Measurements from ENCODE around the gene PCDHGB1. TPM values are rescaled to one million over a fixed set of nuclear protein-coding genes. Genes with fewer than 3 reads are reported as not detected.
A peak's percentile ranks its signal among the peaks of the same experiment; 100 is the strongest.
"Not testable (repeated sequence)": the region's sequence is repeated elsewhere in the genome, so short reads cannot be mapped to it uniquely, and the experiment has no call there.

PCDHGB1 gene
- total RNA-seq, 4 donors from 2014 or later = 2.0 to 9.5 (median 4.2) TPM

GRCh38 chr5:141373673-141374317 lies 23.9 kb downstream of the PCDHGB1 start, which contains the start of gene PCDHGA6:
TSS of gene PCDHGA6 (plus strand) at chr5:141373891. CDS start at chr5:141374084, 193 bp downstream.
- WGBS, 2 donors (ENCODE audit: low coverage in 1 of 2) = 6 to 8% methylated on average over 9 to 15 of the region's 27 CpGs
- Histone ChIP-seq H3K27me3 (peaks cover 10% of the 10 kb centered on the region), H3K27ac (peak within 1 kb of the TSS in 1 of 4 donors; percentile 12), H3K4me1 (no peaks in the 10 kb centered on the region), H3K36me3 (peaks cover 0 to 3% of the 10 kb centered on the region in 2 donors), H3K4me3 (peak within 1 kb of the TSS in 1 of 2 donors; percentile 32), H3K9me3 (peaks cover 3 to 100% (median 6%) of the 10 kb centered on the region in 3 donors)
- TF ChIP-seq POLR2A (IDR thresholded peaks at IDR 0.05) (no peak), CTCF (IDR thresholded peaks at IDR 0.05) (peak in 3 of 4 experiments; percentile 15 to 40 (median 33))
- ATAC-seq = no peak

GRCh38 chr5:141374627-141375026 lies 24.7 kb downstream of the PCDHGB1 start:
- ATAC-seq = no peak
- no peak overlapping the region for H3K4me3 ChIP-seq
- no peak overlapping the region for H3K27ac ChIP-seq
- peaks cover 10% of the 10 kb centered on the region for H3K27me3 ChIP-seq
- peaks cover 0 to 3% of the 10 kb centered on the region in 2 donors for H3K36me3 ChIP-seq
- peaks cover 3 to 100% (median 6%) of the 10 kb centered on the region in 3 donors for H3K9me3 ChIP-seq
- 53 to 58% methylated on average over 3 to 6 of the region's 14 CpGs for WGBS, 2 donors (ENCODE audit: low coverage in 1 of 2)
- H3K4me1 ChIP-seq = no peaks in the 10 kb centered on the region
- TF ChIP-seq EP300 (IDR thresholded peaks at IDR 0.05) (no peak), POLR2A (IDR thresholded peaks at IDR 0.05) (no peak), CTCF (IDR thresholded peaks at IDR 0.05) (no peak), POLR2AphosphoS5 (IDR thresholded peaks at IDR 0.05) (no peak)

GRCh38 chr5:141375444-141376155 lies 25.7 kb downstream of the PCDHGB1 start:
- H3K4me3 ChIP-seq, H3K4me1 ChIP-seq, H3K27ac ChIP-seq, H3K27me3 ChIP-seq, H3K36me3 ChIP-seq, ATAC-seq: not testable (repeated sequence)
- H3K9me3 ChIP-seq = peaks cover 3 to 98% (median 6%) of the 10 kb centered on the region in 3 donors
- 35% methylated on average over 14 of the region's 48 CpGs; no CpG with 5 or more reads in 1 of the 2 donors for whole genome bisulfite sequencing, 2 donors (ENCODE audit: low coverage in 1 of 2)

GRCh38 chr5:141382469-141383294 lies 32.8 kb downstream of the PCDHGB1 start, which contains the start of gene PCDHGA7:
TSS of gene PCDHGA7 (plus strand) at chr5:141382742. CDS start at chr5:141382900, 158 bp downstream.
- Histone ChIP-seq H3K27me3 (no peaks in the 10 kb centered on the region), H3K36me3 (peaks cover 0 to 9% of the 10 kb centered on the region in 2 donors), H3K9me3 (peaks cover 2 to 98% (median 6%) of the 10 kb centered on the region in 3 donors), H3K27ac (no peak within 1 kb of the TSS), H3K4me3 (peak within 1 kb of the TSS in 1 of 2 donors; percentile 21), H3K4me1 (no peaks in the 10 kb centered on the region)
- 13 to 28% methylated on average over 14 to 23 of the region's 37 CpGs for WGBS, 2 donors (ENCODE audit: low coverage in 1 of 2)
- ATAC-seq = no peak
- TF ChIP-seq POLR2AphosphoS5 (IDR thresholded peaks at IDR 0.05) (no peak), CTCF (IDR thresholded peaks at IDR 0.05) (no peak), POLR2A (IDR thresholded peaks at IDR 0.05) (no peak), EP300 (IDR thresholded peaks at IDR 0.05) (no peak)

- ATAC-seq = no peak
Observed at GRCh38 chr5:141383345-141383744, 33.4 kb downstream of the PCDHGB1 start.

More at GRCh38 chr5:141383345-141383744, 33.4 kb downstream of the PCDHGB1 start:
- TF ChIP-seq POLR2AphosphoS5 (IDR thresholded peaks at IDR 0.05) (no peak), CTCF (IDR thresholded peaks at IDR 0.05) (no peak), EP300 (IDR thresholded peaks at IDR 0.05) (no peak), POLR2A (IDR thresholded peaks at IDR 0.05) (no peak)
- 29 to 45% methylated on average over 12 to 15 of the region's 21 CpGs for WGBS, 2 donors (ENCODE audit: low coverage in 1 of 2)
- H3K27me3 ChIP-seq = no peaks in the 10 kb centered on the region
- H3K27ac ChIP-seq = no peak overlapping the region
- peaks cover 2 to 97% (median 6%) of the 10 kb centered on the region in 3 donors for H3K9me3 ChIP-seq
- H3K36me3 ChIP-seq = peaks cover 0 to 6% of the 10 kb centered on the region in 2 donors
- H3K4me3 ChIP-seq = no peak overlapping the region
- no peaks in the 10 kb centered on the region for H3K4me1 ChIP-seq
